ENCODE data around the gene SLC1A5.
"Not testable (repeated sequence)": the region's sequence is repeated elsewhere in the genome, so short reads cannot be mapped to it uniquely, and the experiment has no call there.

The SLC1A5 gene

GRCh38 chr19:46797881-46798280 is 9.5 kb upstream of the SLC1A5 start:
- DNase-seq, result no peak

DNA sequence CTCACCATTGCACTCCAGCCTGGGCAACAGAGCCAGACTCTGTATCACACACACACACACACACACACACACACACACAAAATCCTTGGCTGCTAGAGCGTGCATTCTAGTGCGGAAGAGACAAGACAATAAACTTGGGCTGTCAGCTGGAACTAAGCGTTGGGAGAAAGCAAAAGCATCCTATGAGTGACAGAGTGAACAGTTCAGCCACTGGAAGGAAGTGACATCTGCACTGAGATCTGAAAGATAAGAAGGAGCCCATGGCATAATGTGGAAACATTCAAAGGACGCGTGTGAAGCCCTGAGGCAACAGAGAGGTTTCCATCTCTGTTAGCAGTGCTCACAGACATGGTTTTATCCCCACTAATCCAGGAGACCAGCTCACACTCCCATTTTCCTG is 3.5 kb upstream of the SLC1A5 start:
- DNase-seq, result no peak

GRCh38 chr19:46789371-46789770 is 977 bp upstream of the SLC1A5 start:
- no peak for DNase-seq

- no peak for DNase-seq
These were observed 559 bp upstream of the SLC1A5 start for GRCh38 chr19:46788968-46789338.

DNA sequence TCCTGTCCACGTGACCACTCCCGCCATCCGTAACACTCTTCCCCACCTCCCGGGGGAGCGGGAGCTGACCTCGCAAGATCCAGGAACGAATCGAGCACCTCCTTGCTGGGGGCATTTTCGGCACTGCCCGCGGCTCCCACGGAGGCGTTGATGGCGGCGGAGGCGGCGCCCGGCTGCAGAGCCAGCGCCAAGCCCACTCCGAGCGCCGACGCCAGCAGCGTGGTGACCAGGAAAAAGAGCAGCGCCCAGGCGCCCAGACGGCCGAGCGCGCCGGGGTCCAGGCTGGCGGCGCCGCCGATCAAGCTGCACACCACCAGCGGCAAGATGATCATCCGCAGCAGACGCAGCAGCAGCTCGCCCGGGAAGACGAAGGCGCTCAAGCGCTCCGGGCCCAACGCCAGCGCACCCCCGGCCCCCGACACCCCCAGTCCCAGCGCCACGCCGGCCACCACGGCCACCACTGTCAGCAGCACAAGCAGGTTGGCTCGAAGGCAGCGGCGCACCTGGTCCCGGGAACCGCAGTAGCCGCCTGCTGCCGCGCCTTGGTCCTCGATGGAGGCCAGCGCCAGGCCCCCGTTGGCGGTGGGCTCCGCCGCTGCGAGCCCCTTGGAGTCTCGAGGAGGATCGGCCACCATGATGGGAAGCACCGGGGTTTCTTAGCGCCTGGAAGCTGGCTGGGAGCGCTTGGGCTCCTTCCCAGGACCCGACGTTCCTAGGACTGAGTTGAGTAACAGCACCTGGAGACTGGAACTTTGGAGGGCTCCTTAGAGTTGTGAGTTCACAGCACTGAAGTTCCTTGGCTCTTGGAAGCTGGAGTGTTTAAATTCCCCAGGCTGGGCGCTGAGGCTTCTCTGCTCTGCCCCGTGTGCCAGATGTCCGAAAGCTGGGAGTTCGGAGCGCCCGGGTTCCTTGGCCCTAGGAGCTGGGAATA is 798 bp downstream of the SLC1A5 start:
- no peak for DNase-seq

DNA sequence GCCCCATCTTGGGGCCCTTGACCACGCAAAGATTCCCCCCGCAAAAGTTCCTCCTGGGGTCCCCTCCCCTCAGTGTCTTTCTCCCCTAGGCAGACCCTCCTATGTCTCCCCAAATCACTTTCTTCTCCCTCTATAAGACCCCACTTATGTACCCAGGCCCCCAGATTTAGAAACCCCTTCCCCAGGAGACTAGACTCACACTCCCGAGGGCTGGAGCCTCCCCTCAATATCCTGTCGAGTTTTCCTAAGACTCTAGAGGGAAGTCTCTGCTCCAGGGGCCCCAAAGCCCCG is 1.4 kb downstream of the SLC1A5 start:
- no peak for DNase-seq

DNA sequence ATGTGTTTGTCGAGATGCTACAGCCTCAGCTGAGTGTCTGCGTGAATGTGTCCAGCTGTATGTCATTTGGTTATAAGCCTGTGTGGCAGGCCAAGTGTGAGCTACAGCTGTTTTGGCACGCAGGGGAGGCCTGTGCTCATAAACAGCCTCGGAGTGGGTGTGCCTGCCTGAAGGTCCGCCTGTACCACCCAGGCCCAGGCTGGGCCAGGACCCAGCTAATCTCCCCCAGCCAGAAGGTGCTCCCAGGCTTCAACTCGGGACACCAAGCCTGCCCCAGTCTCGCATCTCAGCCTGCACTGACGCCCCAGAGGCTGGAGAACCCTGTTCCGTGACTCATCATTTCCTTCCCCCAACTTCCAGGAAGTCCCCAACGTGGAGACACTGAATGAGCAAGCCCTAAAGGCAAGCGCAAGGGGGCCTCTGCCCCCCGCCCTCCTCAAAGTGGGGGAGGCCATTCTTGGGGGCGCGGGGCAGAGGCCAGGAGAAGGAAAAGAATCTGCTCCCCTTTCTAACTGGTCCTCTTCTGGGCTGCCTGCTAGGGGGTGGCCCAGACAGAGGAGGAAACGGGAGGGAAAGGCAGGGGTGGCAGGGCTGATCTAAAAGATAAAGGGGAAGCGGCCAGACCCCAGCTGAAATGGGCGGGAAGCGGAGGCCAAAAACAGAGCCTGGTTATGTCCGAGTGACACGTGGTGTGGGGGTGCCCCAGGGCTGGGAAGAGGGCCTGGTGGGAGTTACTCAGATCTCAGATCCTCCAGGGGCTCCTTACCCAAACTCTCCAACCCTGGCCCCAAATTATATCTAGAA is 2.0 kb downstream of the SLC1A5 start:
- no peak for DNase-seq

GRCh38 chr19:46785980-46786235 is 2.5 kb downstream of the SLC1A5 start:
- no peak for DNase-seq

- DNase-seq, result no peak
These were observed 3.1 kb downstream of the SLC1A5 start for GRCh38 chr19:46785054-46785979.

DNA sequence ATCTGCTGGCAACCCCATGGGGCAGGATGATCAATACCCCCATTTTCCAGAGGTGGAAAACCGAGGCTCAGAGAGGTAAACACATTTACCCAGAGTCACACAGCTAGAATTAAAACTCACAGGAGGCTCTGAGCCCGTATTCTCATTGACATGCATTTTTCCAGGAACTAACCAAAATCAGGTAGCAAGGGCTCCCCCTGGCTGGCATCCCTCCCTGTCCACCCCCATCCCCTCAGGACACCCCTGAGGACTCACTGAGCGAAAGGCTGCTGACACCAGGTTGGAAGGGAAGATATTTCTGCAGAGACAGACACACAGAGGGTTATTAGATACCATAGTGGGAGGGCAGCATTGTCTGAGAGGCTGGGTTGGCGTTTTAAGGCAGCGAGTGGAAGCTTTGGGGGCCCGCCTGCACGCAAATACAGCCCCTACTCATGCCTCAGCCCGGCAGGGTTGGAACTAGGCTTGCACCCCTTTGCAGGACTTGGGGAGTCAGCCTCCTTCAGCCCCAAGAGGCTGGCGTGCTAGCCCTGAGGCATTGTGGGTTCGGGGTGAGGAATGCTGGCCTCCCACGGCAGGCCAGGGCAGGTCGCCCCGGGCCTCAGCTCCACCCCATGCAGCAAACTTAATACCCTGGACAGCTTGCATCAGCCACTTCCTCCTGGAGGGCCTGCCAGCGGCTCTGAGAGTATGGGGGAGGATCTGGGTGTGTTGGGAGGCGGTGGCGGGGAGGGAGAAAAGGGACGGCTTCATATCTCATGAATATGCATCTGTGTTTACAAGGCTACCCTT is 3.9 kb downstream of the SLC1A5 start:
- DNase-seq, result peak; percentile 75

DNA sequence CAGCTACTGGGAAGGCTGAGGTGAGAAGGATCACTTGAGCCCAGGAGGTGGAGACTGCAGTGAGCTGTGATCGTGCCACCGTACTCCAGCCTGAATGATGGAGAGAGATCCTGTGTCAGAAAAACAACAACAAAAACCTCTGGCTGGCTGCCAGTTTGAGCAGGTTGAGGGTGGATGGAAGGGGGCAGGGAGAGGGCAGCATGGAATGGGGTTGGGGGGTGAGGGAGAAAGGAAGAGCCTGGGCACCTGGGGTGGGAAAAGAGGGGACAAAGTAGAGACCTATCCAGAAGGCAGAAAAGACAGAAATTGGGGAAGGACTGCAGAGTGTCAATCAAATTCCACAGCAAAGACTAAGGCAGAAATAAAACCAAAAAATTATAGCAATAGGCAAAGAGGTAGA is 4.7 kb downstream of the SLC1A5 start:
- DNase-seq, result peak; percentile 85

DNA sequence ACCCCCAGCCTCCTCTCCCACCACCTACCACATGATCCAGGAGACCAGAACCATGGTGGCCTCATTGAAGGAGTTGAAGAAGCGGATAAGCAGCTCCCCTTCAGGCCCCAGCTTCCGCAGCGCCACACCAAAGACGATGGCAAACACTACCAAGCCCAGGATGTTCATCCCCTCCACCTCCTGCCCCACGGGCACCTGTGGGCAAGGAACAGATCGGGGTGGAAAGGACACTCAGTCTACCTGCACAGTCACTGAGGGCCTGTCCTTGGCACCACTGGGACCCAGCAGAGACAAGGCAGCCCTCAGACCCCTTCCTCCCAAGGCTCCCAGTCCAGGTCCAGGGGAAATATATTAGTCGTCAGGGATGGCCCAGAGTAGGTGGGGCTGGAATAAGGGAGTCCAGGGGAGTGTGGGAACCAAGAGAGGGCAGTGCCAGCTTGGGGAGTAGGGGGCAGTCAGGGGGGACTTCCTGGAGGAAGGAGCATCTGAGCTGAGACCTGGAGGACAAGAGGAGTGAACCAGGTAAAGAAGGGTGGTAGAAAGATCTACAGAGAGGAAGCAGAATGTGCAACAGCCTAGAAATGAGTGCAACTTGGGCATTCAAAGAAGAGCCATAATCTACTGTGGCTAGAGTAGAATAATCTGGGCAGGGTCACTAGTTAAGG is 5.9 kb downstream of the SLC1A5 start:
- no peak for DNase-seq

DNA sequence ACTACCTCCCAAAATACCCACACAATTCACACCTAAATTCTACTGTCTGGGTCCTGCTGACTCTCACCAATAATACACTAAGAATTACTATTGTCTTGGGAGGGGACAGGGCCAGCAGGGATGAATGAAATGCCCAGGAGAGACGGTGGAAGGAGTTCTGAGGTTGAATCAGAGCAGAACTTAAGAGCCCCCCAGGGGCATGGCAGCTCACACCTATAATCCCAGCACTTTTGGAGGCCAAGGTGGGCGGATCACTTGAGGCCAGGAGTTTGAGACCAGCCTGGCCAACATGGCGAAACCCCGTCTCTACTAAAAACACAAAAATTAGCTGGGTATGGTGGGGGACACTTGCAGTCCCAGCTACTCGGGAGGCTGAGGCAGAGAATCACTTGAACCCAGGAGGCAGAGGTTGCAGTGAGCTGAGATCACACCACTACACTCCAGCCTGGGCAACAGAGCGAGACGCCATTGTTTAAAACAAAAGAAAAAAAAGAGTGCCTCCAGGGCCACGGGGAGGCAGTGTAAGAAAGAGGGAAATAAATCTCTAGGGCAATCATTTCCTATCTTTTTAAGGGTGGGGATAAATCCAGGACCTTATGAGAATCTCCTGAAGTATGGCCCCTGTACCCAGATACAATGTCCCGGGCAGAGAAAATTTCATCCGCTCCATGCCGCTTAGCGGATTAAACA is 10.3 kb downstream of the SLC1A5 start:
- not testable (repeated sequence) for DNase-seq

DNA sequence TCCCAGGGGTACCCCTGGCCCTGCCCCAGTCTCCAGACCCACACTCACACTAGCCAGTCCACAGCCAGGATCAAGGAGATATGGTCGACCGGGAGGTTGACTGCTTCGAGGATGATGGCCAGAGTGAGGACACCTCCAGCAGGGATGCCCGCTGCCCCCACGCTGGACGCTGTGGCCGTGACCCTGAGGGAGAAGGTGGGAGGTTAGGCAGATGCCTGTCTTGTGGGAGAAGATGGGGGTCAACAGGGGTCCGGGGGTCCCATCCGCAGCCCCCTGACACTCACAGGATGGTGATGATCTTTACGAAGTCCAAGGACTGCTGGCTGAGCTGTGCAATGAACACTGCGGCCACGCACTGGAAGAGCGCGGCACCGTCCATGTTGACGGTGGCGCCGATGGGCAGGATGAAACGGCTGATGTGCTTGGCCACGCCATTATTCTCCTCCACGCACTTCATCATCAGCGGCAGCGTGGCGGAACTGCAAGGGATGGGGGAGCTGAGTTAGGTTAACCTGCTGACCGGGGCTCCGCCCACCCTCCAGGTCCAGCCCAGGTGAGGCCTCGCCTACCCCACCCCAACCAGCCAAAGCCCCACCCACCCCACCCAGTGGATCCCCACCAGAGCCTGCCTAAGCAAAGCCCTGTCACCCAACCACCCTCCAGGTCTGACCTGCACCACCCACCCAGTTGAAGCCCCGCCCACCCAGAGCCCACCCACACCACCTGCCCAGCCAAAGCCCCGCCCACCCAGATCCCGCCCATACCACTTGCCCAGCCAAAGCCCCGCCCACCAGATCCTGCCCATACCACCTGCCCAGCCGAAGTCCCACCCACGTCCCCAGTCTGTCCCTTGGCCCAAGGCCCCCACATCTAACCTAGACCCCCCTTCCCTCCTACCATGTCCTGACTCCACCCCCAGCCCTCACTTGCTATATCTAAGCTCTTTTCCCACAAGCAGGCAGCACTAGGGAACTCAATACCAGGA is 11.2 kb downstream of the SLC1A5 start:
- DNase-seq, result no peak

DNA sequence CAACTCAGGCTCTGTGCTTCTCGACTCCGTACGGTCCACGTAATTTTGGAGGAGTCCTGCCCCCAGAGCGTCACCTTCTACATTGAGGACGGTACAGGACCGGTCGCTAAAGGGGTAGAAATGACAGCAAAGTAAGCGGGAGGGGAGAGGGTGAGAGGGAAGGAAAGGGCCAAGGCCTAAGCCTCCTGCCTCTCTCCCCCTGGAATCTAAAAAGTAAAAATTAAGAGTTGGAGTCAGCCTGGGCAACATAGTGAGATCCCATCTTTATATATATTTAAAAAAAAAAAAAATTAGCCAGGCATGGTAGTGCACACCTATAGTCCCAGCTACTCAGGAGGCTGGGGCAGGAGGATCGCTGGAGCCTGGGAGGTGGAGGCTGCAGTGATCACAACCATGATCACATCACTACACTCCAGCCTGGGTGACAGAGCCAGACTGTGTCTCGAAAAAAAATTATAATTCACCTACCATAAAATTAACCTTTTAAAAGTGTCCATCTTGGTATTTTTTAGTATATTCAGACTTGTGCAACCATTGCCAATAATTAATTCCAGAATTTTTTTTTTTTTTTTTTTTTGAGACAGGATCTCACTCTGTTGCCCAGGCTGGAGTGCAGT is 12.6 kb downstream of the SLC1A5 start:
- DNase-seq, result no peak

DNA sequence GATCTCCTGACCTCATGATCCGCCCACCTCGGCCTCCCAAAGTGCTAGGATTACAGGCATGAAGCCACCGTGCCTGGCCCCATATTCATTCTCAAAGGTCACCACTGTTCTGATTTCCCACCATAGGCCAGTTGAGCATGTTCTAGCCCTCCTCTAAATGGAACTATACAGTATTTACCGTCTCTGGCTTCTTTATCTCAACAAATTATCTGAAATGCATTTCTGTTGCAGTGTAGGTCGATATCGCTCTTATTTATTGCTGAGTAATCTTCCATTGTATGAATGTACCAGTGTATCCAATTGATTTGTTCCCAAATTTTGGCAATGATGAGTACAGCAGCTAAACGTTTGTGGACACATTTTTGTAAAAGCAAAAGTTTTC is 15.4 kb downstream of the SLC1A5 start:
- no peak for DNase-seq

DNA sequence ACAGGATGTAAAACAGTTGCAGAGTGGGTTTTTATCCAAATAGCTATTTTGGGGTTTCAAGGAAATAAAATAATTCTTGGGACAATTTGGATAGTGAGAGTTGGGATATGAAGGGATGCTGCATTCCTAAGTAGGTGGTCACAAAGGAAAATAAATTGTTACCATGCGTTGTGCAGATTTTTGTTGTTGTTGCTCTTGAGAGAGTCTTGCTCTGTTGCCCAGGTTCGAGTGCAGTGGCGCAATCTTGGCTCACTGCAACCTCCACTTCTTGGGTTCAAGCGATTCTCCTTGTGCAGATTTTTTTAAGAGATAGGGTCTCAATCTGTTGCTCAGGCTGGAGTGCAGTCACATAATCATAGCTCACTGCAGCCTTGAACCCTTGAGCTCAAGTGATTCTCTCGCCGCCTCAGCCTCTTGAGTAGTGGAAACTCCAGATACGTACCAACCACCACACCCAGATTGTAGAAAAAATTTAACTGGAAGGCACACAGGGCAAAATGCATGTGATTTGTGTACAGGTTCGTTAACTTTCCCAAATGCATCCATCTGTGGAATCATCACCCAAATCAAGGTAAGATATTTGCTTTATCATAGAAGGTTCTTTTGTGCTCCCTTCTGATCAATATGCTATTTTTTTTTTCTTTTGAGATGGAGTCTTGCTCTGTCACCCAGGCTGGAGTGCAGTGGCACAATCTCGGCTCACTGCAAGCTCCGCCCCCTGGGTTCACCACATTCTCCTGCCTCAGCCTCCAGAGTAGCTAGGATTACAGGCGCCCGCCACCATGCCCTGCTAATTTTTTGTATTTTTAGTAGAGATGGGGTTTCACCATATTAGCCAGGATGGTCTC is 16.0 kb downstream of the SLC1A5 start:
- DNase-seq, result no peak

DNA sequence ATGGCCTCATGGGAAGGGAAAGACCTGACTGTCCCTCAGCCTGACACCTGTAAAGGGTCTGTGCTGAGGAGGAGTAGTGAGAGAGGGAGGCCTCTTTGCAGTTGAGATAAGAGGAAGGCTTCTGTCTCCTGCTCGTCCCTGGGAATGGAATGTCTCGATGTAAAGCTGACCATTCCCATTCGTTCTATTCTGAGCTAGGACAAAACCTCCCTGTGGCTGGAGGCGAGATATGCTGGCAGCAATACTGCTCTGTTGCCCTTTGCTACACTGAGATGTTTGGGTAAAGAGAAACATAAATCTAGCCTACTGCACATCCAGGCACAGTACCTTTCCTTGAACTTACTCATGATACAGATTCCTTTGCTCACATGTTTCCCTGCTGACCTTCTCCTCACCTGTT is 19.6 kb downstream of the SLC1A5 start:
- DNase-seq, result not testable (repeated sequence)
